Colonic mucosa (tissue), 4 donors: Measurements from ENCODE around the gene VWA2. TPM values are rescaled to one million over a fixed set of nuclear protein-coding genes. Genes with fewer than 3 reads are reported as not detected.

Source experiments
- DNase-seq: peaks from one replicate; pipeline ENCODE4 v3.0.0-alpha.2; 2020
- H3K27ac ChIP-seq: fragments of 200-600 bp; one replicate; pipeline ENCODE4 v1.8.0; 2021
- H3K27me3 ChIP-seq: fragments of 200-600 bp; one replicate; pipeline ENCODE4 v1.8.0; 2021
- H3K36me3 ChIP-seq: fragments of 200-600 bp; one replicate; pipeline ENCODE4 v1.8.0; 2021
- H3K4me1 ChIP-seq: fragments of 200-600 bp; one replicate; pipeline ENCODE4 v1.8.0; 2021; ENCODE audit warnings: mild to moderate bottlenecking
- H3K4me3 ChIP-seq: fragments of 200-600 bp; one replicate; pipeline ENCODE4 v1.8.0; 2021
- H3K9ac ChIP-seq, 2 donors: one replicate each; pipeline ENCODE4 v1.7.0; 2013; ENCODE audit warnings: control low read depth in 2 of 2, low read depth in 2 of 2, low read length in 2 of 2
- H3K9me3 ChIP-seq: fragments of 200-600 bp; one replicate; pipeline ENCODE4 v1.8.0; 2021
- CTCF ChIP-seq: fragments of 200-600 bp; IDR thresholded peaks from one replicate; pipeline ENCODE4 v1.8.0; 2022; ENCODE audit warnings: antibody characterized with exemption, mild to moderate bottlenecking
- intact Hi-C: fragments of 100-400 bp; cut with DNase I; formaldehyde crosslinking; loops from one replicate; pipeline ENCODE4 v1.14.1; 2022
- total RNA-seq, 2 donors: library from RNA; stranded (reverse); fragmentation: NEBNext Ultra II Directional in 1 of 2; extraction: Animal tissue kit (Norgen Biotek cat#: 25700) in 1 of 2; gene quantifications; one replicate each; pipeline ENCODE4 v1.2.1, GENCODE V29; 2021
- donor health status: healthy.
- donor health status: DM: no; HTN: no; CAD: no.
- donor health status: DM: no; HTN: no; CAD: no.

The VWA2 gene
- total RNA-seq, 2 donors from 2014 or later, result 2.4 to 2.6 TPM

GRCh38 chr10:114245121-114245791, 6.2 kb downstream of the VWA2 start:
- Histone ChIP-seq H3K27me3 (peaks cover 5% of the 10 kb centered on the region), H3K4me1 (no peaks in the 10 kb centered on the region), H3K4me3 (no peak overlapping the region), H3K9ac (no peak overlapping the region), H3K36me3 (no peaks in the 10 kb centered on the region), H3K9me3 (no peaks in the 10 kb centered on the region), H3K27ac (peak overlapping the region; percentile 9)
- no peak for TF ChIP-seq CTCF
- intact Hi-C loops, result no loop called here
- DNase-seq, result peak; percentile 47

GRCh38 chr10:114246679-114247305, 7.7 kb downstream of the VWA2 start:
- H3K4me1 ChIP-seq, result no peaks in the 10 kb centered on the region

GRCh38 chr10:114250236-114250635, 11.2 kb downstream of the VWA2 start:
- H3K4me1 ChIP-seq, result no peaks in the 10 kb centered on the region
- H3K36me3 ChIP-seq, result no peaks in the 10 kb centered on the region
- DNase-seq, result no peak
- no peaks in the 10 kb centered on the region for H3K9me3 ChIP-seq
- no peak for TF ChIP-seq CTCF
- H3K9ac ChIP-seq, result no peak overlapping the region
- no peak overlapping the region for H3K4me3 ChIP-seq
- intact Hi-C loops, result no loop called here
- H3K27me3 ChIP-seq, result no peaks in the 10 kb centered on the region
- no peak overlapping the region for H3K27ac ChIP-seq

More at GRCh38 chr10:114246679-114247305, 7.7 kb downstream of the VWA2 start:
- DNase-seq, result no peak
- H3K36me3 ChIP-seq, result no peaks in the 10 kb centered on the region
- H3K27me3 ChIP-seq, result no peaks in the 10 kb centered on the region
- H3K9ac ChIP-seq, result peak overlapping the region in 1 of 2 donors; percentile 51
- no peak overlapping the region for H3K4me3 ChIP-seq
- intact Hi-C loops, result no loop called here
- peak overlapping the region; percentile 44 for H3K27ac ChIP-seq
- no peaks in the 10 kb centered on the region for H3K9me3 ChIP-seq
- no peak for TF ChIP-seq CTCF

- intact Hi-C loops, result no loop called here
- DNase-seq, result no peak
- H3K9me3 ChIP-seq, result no peaks in the 10 kb centered on the region
- no peaks in the 10 kb centered on the region for H3K27me3 ChIP-seq
- H3K4me3 ChIP-seq, result no peak overlapping the region
- H3K4me1 ChIP-seq, result no peaks in the 10 kb centered on the region
- H3K36me3 ChIP-seq, result no peaks in the 10 kb centered on the region
- H3K9ac ChIP-seq, result no peak overlapping the region
- H3K27ac ChIP-seq, result no peak overlapping the region
- no peak for TF ChIP-seq CTCF
Measured at GRCh38 chr10:114250716-114251115, 11.7 kb downstream of the VWA2 start.

- Histone ChIP-seq H3K4me1 (no peaks in the 10 kb centered on the region), H3K9ac (no peak overlapping the region), H3K27ac (no peak overlapping the region), H3K9me3 (no peaks in the 10 kb centered on the region), H3K36me3 (no peaks in the 10 kb centered on the region), H3K27me3 (no peaks in the 10 kb centered on the region), H3K4me3 (no peak overlapping the region)
- intact Hi-C loops, result no loop called here
- no peak for TF ChIP-seq CTCF
- DNase-seq, result no peak
Measured at GRCh38 chr10:114252092-114252491, 13.0 kb downstream of the VWA2 start.
